GM19397 (cell line): ENCODE measurements around the gene TUBA1C.
"Not testable (repeated sequence)": the region's sequence is repeated elsewhere in the genome, so short reads cannot be mapped to it uniquely, and the experiment has no call there.

Source experiments
- ATAC-seq: cut with Tn5 transposase; IDR thresholded peaks from one replicate; pipeline ENCODE4 v1.9.1; 2021; ENCODE audit warnings: mild to moderate bottlenecking, moderate library complexity; ENCODE audit not compliant: unreplicated experiment

Gene TUBA1C

GRCh38 chr12:49282740-49283375, 18.0 kb downstream of the TUBA1C start:
- ATAC-seq, result not testable (repeated sequence)

- no peak for ATAC-seq
These were observed 18.9 kb downstream of the TUBA1C start for GRCh38 chr12:49283541-49284429.

- no peak for ATAC-seq
These were observed 19.8 kb downstream of the TUBA1C start for GRCh38 chr12:49284672-49285071.

DNA sequence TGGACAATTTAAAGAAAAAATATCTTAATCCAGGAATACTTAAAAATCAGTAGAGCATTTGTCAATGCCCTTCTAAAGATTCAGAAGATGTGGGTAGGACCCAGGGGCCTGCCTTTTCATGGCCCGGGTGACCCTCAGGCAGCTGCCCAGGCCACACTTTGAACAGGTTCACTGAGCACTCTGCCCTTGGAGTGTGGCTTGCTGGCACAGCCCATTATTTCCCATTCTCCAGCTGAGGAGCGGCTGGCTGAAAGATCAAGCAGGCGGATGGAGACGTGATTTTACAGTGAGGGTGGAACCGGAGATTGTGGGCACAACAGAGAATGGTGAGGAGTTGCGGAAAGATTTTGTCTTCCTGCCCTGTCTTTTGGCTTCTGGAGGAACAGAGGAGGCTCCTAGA, 23.0 kb downstream of the TUBA1C start:
- no peak for ATAC-seq

DNA sequence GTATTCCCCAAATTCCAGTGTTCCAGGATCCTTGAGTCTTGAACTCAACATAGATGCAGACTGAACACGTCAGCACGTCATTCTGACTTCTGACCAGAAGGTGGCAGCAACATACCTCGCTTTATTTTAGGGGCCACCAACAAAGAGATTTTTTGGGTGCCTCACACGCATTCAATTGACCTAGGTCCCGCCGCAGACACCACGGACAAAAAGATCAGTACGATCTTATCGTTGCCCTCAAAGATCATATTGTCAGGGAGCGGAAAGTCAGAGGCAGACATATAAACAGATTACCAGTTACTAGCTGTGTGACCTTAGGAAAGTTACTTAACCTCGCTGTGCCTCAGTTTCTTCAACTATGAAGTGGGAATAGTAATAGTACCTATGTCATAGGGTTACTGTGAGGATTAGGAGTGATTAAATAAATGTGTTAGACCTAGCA, 23.6 kb downstream of the TUBA1C start:
- no peak for ATAC-seq

- ATAC-seq, result no peak
These were observed 24.2 kb downstream of the TUBA1C start for GRCh38 chr12:49288922-49289555.

GRCh38 chr12:49292729-49293055, 27.8 kb downstream of the TUBA1C start:
- ATAC-seq, result no peak

DNA sequence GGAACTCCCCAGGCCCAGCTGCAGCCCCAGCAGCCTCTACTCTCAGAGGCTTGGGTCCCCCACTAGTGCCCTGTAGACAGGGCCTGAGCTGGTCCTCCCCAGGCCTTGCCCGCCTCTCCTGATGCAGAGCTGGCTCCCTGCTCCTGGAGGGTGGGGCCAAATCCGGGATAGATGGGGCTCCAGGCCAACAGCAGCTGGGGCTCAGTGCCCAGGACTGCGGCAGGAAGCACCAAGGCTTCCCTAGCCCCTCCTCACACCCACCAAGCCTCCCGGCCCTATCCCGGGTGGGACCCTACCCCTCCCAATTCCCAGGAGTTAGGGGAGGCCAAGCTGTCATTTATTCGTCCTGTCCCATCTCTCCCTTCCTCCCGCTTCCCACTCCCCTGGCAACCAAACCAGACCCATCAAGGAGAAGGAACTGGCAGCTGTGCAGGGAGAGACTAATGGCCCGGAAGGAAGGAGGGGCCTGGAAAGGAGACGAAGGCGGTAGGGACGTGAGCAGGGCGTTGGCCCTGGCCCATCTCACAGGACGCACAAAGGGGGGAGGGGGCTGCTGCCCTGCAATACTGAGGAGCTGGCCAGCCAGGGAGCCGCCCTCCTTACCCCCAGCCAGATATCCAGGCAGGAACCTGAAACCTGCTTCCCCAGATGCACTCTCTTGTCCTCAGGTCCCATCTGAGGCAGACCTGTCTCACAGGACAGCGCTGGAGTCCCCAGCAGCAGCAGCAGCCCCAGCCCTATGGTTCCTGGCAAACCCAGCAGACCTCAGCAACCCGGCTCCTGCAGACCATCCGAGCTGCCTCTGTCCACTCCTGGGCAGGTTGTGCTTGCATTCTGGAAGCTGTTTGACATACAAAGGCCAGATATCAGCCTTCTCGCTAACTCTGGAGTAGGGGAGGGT, 28.4 kb downstream of the TUBA1C start:
- ATAC-seq, result no peak

GRCh38 chr12:49294086-49294803, 29.4 kb downstream of the TUBA1C start:
- ATAC-seq, result no peak

GRCh38 chr12:49294804-49295081, 29.9 kb downstream of the TUBA1C start:
- no peak for ATAC-seq

- no peak for ATAC-seq
These were observed 30.4 kb downstream of the TUBA1C start, which contains the start of gene PRPH for GRCh38 chr12:49295082-49295936. TSS of gene PRPH (plus strand) at chr12:49295147. CDS start at chr12:49295201, 54 bp downstream.

DNA sequence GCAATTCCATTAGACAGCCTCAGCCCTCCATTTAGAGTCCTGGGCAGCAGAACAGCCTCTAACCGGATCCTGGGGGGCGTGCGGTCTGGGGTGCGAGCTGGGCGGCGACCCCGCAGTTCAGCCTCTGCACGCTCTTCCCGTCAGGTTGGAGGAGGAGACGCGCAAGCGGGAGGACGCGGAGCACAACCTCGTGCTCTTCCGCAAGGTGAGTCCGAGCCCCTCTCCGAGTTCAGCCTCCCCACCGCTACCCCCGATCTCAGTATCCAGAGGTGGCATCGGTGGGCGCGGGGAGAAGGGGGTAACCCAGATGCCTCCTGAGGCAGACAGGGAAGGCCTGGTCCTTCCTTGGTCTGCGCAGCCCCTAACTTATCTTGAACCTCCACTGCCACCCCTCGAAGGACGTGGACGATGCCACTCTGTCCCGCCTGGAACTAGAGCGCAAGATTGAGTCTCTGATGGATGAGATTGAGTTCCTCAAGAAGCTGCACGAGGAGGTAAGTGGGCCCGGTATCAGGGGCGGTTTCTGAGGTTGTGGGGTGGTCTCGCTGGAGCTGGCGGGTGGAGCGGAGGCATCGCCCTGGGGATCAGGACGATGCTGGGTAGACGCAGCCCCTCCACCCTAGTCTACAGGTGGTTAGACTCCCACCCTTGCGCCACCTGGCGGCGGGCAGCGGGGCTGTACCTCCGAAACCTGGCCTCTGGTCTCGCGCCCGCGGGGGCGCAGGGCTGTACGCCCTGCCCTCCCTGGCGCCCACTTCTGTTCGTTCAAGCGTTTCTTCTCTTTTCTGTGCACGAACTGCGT, 31.4 kb downstream of the TUBA1C start:
- no peak for ATAC-seq

DNA sequence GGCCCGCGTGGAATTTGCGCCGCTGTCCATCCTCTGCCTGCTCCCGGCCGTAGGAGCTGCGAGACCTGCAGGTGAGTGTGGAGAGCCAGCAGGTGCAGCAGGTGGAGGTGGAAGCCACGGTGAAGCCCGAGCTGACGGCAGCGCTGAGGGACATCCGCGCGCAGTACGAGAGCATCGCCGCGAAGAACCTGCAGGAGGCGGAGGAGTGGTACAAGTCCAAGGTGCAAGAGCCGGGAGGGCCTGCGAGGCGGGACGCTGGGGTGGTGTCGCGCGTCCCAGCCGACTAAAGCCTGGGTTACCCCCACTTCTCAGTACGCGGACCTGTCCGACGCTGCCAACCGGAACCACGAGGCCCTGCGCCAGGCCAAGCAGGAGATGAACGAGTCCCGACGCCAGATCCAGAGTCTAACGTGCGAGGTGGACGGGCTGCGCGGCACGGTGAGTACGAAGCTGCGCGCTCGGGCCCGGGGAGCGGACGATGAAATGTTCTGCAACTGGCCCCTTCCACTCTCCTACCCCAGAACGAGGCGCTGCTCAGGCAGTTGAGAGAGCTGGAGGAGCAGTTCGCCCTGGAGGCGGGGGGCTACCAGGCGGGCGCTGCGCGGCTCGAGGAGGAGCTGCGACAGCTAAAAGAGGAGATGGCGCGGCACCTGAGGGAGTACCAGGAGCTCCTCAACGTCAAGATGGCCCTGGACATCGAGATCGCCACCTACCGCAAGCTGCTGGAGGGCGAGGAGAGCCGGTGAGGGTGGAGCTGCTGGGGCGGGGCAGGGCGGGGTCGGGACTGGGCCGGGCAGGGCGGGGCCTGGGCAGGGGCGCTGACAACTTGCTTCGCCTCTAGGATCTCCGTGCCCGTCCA, 32.2 kb downstream of the TUBA1C start:
- ATAC-seq, result no peak

DNA sequence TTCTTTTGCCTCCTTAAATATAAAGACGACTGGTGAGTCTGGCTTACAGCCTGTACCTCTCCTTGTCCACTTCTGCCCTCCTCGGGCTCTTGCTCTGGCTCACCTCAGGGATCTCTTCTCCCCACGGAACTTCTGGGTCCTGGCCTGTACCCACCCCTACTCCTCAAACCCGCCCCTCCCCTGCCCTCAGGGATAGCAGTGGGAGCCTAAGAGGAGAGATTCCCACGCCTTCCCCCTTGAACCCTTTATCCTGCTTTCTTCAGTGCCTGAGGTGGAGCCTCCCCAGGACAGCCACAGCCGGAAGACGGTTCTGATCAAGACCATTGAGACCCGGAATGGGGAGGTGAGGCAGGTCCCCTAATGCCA, 32.8 kb downstream of the TUBA1C start:
- no peak for ATAC-seq

DNA sequence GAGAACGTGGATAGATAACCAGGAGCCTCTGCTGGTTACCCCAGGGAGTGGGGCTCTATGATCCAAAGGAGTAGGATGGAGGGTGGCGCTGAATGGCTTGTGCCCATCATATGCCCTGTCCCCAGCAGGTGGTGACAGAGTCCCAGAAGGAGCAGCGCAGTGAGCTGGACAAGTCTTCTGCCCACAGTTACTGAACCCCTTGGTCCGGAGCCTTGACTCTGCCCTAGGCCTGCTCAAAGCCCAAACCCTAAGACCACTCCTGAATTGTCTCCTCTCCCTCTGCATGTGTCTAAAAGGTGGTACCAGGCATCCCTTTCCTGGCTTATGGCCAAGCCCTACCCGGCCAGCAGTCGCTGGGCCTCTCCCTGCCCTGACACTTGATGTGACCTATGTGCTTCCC, 33.3 kb downstream of the TUBA1C start:
- ATAC-seq, result no peak

DNA sequence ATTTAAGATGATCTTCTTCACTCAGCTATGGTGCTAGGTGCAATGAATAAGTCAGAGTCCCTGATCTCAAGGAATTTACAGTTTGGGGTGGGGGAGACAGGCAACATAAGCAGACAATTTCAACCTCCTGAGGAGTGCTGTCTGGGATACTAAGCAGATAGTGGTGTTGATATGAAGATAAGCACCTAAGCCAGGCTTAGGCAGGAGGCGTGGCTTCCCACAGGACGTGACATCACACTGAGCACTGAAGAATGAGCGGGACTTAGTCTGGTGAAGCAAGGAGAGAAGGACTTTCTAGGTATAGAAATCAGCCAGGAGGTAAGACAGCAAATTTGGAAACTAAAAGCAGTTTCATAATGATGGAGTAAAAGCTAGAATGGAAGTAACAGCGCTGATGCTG, 36.9 kb downstream of the TUBA1C start:
- ATAC-seq, result no peak

- ATAC-seq, result no peak
These were observed 39.3 kb downstream of the TUBA1C start for GRCh38 chr12:49304161-49304560.
